Activated T-helper 17 cell treated with anti-CD3 and anti-CD28 coated beads, Interleukin-2, amount 50 U/mL, for 72 hours (primary cell): ENCODE data around the gene GPR55. TPM values are rescaled to one million over a fixed set of nuclear protein-coding genes. Genes with fewer than 3 reads are reported as not detected.

Experiments used
- ATAC-seq: fragments of 150-1000 bp; cut with Tn5 transposase; replicated peaks from 2 replicates; pipeline ENCODE4 v1.10.0; 2021; ENCODE audit warnings: mild to moderate bottlenecking, moderate library complexity
- H3K27ac Mint-ChIP-seq: one replicate; pipeline ENCODE4 v1.8.0; 2022; ENCODE audit warnings: mixed read lengths
- H3K27me3 Mint-ChIP-seq: one replicate; pipeline ENCODE4 v1.8.0; 2022; ENCODE audit warnings: mixed read lengths
- H3K36me3 Mint-ChIP-seq: one replicate; pipeline ENCODE4 v1.8.0; 2022; ENCODE audit warnings: low read depth, mild to moderate bottlenecking, mixed read lengths
- H3K4me1 Mint-ChIP-seq: one replicate; pipeline ENCODE4 v1.8.0; 2022; ENCODE audit warnings: mixed read lengths
- H3K4me3 Mint-ChIP-seq: one replicate; pipeline ENCODE4 v1.8.0; 2022; ENCODE audit warnings: mild to moderate bottlenecking, mixed read lengths
- H3K9me3 Mint-ChIP-seq: one replicate; pipeline ENCODE4 v1.8.0; 2022; ENCODE audit warnings: mixed read lengths
- total RNA-seq, 2 donors: library from RNA; stranded (reverse); gene quantifications; one replicate each; pipeline ENCODE4 v1.2.3, GENCODE V29; 2022

The GPR55 gene
- total RNA-seq, 2 donors from 2014 or later, result 11.1 to 19.9 TPM

- H3K4me3 Mint-ChIP-seq, result no peak overlapping the region
- no peak for ATAC-seq
- H3K27me3 Mint-ChIP-seq, result peaks cover 13% of the 10 kb centered on the region
- no peaks in the 10 kb centered on the region for H3K9me3 Mint-ChIP-seq
- H3K4me1 Mint-ChIP-seq, result peaks cover 6% of the 10 kb centered on the region
- H3K36me3 Mint-ChIP-seq, result peaks cover 5% of the 10 kb centered on the region
- H3K27ac Mint-ChIP-seq, result no peak overlapping the region
These were observed 26.3 kb downstream of the GPR55 start for GRCh38 chr2:230898713-230899091.

GRCh38 chr2:230898016-230898712 lies 26.9 kb downstream of the GPR55 start:
- H3K27me3 Mint-ChIP-seq, result peaks cover 14% of the 10 kb centered on the region
- peaks cover 6% of the 10 kb centered on the region for H3K4me1 Mint-ChIP-seq
- H3K27ac Mint-ChIP-seq, result no peak overlapping the region
- no peak overlapping the region for H3K4me3 Mint-ChIP-seq
- no peaks in the 10 kb centered on the region for H3K9me3 Mint-ChIP-seq
- no peak for ATAC-seq
- peaks cover under 1% of the 10 kb centered on the region for H3K36me3 Mint-ChIP-seq

DNA sequence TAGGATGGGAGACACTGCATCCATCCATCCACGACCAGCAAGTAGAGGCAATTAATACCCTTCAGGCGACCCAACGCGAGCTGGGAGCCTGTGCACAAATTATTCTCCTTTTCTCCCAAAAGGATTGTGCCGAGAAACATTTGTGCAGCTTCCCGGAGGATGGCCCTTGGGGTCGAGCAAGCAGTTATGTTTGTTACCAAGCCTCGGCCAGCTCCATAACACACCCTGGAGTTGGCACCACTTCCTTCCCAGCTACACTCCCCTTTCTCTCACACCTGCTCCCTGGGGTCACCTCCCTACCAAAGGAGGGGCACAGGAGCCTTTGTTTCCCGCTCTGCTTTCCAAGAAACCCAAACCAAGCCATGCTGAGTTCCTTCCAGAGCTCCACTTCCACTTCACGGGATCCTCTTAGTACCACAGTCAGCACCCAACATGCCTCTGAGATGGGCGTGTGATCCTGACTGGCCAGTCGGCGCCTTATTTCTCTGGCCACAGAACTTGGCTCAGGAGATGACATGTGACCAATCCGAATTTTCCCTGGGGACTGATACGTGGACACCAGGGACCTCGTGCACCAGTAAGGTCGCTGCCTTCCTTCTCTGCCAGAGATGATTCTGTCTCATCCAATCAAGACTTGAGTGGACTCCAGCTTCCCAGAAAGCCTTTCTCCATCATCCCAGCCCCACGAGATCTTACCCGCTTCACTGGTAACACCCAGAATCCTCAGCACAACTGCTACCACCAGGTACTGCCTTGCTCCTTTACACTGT lies 28.5 kb downstream of the GPR55 start:
- Mint-ChIP-seq H3K4me3 (no peak overlapping the region), H3K27me3 (peaks cover 24% of the 10 kb centered on the region), H3K27ac (peak overlapping the region; percentile 53), H3K36me3 (no peaks in the 10 kb centered on the region), H3K4me1 (peaks cover 6% of the 10 kb centered on the region), H3K9me3 (no peaks in the 10 kb centered on the region)
- no peak for ATAC-seq

DNA sequence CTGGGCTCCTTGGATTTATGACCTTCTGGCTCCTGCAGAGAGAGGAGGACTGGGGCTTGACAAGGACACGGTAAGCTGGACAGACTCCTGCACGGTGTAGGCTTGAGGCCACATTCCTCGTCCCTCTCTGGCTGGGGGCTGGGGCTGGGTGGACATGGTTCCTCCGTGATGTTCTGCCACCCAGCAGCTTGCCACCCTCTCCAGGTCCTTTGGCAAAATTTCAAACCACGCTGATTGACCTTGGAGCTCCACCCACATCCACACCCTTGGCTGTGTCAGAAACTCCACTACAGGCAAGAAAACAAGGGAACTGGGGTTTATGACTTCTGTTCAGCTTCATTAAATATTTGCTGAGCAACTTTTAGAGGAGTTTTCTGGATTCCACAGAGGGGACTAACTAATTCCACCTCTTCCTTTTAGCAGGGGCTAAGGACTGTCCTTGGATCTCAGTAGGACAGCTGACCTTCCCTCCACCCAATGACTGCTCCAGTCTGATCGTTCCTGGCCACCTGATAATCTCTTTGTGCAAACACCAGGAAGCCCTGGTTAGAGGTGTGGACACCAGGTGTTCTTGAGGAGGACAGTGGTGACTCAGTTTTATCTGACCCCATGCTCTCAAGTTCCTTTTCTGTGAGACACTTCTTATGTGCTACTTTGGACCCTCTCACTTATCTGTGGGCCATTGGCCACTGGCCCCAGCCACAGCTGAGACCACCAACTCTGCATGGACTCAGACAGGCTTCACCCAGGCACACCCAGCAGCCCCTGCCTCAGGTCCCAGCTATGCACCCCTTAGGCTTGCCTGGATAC lies 29.3 kb downstream of the GPR55 start:
- Mint-ChIP-seq H3K27ac (no peak overlapping the region), H3K36me3 (no peaks in the 10 kb centered on the region), H3K9me3 (no peaks in the 10 kb centered on the region), H3K4me1 (peaks cover 6% of the 10 kb centered on the region), H3K4me3 (no peak overlapping the region), H3K27me3 (peaks cover 23% of the 10 kb centered on the region)
- ATAC-seq, result no peak

DNA sequence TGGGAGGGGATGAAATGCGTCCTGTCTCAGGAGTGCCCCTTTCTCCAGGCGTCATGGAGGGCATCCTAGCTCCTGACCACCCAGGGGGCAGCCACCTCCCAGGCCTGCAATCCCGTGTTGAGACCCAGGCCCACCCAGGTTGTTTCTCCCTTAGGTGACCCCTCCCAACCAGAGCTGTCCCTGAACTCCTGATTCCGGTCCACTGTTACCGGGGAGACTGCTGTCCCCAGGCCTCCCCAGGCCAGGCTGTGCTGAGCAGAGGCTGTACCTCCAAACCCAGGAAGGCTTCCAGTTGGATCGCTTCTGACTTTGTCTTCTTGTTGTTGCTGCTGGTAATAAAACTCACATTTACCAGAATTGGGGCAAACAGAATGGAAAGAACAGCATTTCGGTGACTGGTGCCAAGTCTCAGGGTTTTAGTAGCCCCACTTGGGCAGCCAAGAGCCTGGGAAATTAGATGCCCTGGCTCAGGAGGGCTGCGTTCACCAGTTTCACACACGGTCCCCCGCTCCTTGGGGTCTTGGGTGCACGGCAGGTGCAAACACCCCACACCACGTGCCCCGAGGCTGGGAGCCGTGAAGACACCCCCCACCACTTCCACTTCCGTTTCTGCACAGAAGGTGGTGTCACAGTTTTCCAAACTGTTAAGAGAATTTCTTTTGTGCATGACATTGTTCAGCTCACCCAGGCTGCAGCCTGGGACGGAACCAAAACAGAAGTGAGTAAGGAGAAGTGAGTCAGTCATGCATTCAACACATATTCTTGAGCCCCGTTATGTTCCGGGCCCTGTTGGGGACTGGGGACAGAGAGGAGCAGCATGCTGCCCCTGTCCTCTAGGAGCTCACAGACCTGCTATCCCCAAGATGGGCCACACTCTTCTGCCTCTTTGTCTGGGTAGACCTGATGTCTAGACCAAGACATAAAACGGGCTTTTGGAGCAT lies 30.9 kb downstream of the GPR55 start:
- Mint-ChIP-seq H3K27me3 (peaks cover 24% of the 10 kb centered on the region), H3K4me3 (no peak overlapping the region), H3K4me1 (no peaks in the 10 kb centered on the region), H3K27ac (peak overlapping the region; percentile 42), H3K36me3 (no peaks in the 10 kb centered on the region), H3K9me3 (no peaks in the 10 kb centered on the region)
- ATAC-seq, result peak; percentile 71

GRCh38 chr2:230893338-230893737 lies 31.7 kb downstream of the GPR55 start:
- Mint-ChIP-seq H3K27me3 (peaks cover 27% of the 10 kb centered on the region), H3K36me3 (no peaks in the 10 kb centered on the region), H3K9me3 (no peaks in the 10 kb centered on the region), H3K27ac (no peak overlapping the region), H3K4me3 (no peak overlapping the region), H3K4me1 (no peaks in the 10 kb centered on the region)
- ATAC-seq, result peak; percentile 75

DNA sequence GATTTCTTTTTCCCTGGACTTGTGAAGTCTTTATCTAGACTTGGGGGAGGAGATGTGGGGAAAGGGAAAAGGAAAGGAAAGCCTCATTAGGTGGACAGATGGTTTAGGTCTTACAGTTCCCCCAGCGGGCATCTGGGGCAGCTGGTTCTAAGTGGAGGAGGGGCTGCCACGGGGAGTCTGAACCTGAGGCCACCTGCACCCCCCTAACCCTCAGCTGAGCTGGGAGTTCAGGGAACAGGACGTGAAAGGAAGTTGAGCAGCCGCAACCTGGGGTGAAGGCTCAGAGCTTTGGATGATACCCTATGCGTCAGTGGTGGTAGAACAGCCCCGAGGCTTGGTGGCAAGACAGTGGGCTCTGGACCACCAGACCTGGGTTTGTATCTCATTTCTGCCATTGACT lies 33.5 kb downstream of the GPR55 start:
- no peaks in the 10 kb centered on the region for H3K4me1 Mint-ChIP-seq
- peaks cover 19% of the 10 kb centered on the region for H3K27me3 Mint-ChIP-seq
- no peaks in the 10 kb centered on the region for H3K36me3 Mint-ChIP-seq
- no peak overlapping the region for H3K4me3 Mint-ChIP-seq
- H3K9me3 Mint-ChIP-seq, result no peaks in the 10 kb centered on the region
- no peak for ATAC-seq
- no peak overlapping the region for H3K27ac Mint-ChIP-seq

DNA sequence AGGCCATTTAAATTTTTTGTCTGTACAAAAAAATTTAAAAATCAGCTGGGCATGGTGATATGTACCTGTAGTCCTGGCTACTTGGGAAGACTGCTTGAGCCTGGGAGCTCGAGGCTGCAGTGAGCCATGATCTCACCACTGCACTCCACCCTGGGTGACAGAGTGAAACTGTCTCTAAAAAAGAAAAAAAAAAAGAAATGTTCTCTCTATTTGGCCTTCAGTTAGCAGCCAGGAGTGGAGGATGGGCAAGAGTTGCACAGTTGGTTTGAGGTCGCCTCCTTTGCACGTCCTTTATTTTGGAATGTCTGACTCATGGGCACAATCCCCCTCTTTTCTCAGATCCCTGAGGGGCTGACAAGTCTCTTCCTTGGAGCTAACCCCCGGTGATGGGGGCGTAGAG lies 34.0 kb downstream of the GPR55 start:
- H3K27me3 Mint-ChIP-seq, result peaks cover 22% of the 10 kb centered on the region
- no peak overlapping the region for H3K4me3 Mint-ChIP-seq
- H3K9me3 Mint-ChIP-seq, result no peaks in the 10 kb centered on the region
- H3K36me3 Mint-ChIP-seq, result no peaks in the 10 kb centered on the region
- H3K27ac Mint-ChIP-seq, result no peak overlapping the region
- H3K4me1 Mint-ChIP-seq, result no peaks in the 10 kb centered on the region
- no peak for ATAC-seq

GRCh38 chr2:230890646-230891045 lies 34.4 kb downstream of the GPR55 start:
- Mint-ChIP-seq H3K27ac (no peak overlapping the region), H3K4me3 (no peak overlapping the region), H3K36me3 (no peaks in the 10 kb centered on the region), H3K27me3 (peaks cover 22% of the 10 kb centered on the region), H3K9me3 (no peaks in the 10 kb centered on the region), H3K4me1 (no peaks in the 10 kb centered on the region)
- ATAC-seq, result no peak

- Mint-ChIP-seq H3K36me3 (no peaks in the 10 kb centered on the region), H3K4me3 (no peak overlapping the region), H3K9me3 (no peaks in the 10 kb centered on the region), H3K27ac (no peak overlapping the region), H3K27me3 (peaks cover 27% of the 10 kb centered on the region), H3K4me1 (no peaks in the 10 kb centered on the region)
- no peak for ATAC-seq
These were observed 35.0 kb downstream of the GPR55 start for GRCh38 chr2:230889911-230890601.

GRCh38 chr2:230888824-230889400 lies 36.1 kb downstream of the GPR55 start:
- H3K27me3 Mint-ChIP-seq, result peaks cover 27% of the 10 kb centered on the region
- no peaks in the 10 kb centered on the region for H3K9me3 Mint-ChIP-seq
- H3K4me3 Mint-ChIP-seq, result no peak overlapping the region
- no peaks in the 10 kb centered on the region for H3K36me3 Mint-ChIP-seq
- ATAC-seq, result no peak
- no peaks in the 10 kb centered on the region for H3K4me1 Mint-ChIP-seq
- H3K27ac Mint-ChIP-seq, result no peak overlapping the region

DNA sequence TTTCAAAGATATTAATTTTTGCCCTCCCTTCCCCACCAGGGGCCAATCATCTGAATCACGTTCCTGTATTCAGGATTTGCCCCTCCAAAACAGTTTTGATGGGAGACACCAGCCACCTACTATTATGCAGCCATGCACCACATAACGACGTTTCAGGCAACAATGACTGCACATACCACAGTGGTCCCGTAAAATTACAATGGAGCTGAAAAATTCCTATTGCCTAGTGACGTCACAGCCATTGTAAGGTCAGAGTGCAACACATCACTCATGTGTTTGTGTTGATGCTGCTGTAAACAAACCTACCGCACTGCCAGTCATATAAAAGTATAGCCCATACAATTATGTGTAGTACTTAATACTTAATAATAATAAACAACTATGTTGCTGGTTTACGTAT lies 37.7 kb downstream of the GPR55 start:
- no peak for ATAC-seq
- no peak overlapping the region for H3K27ac Mint-ChIP-seq
- no peak overlapping the region for H3K4me3 Mint-ChIP-seq
- H3K36me3 Mint-ChIP-seq, result no peaks in the 10 kb centered on the region
- H3K4me1 Mint-ChIP-seq, result no peaks in the 10 kb centered on the region
- H3K9me3 Mint-ChIP-seq, result no peaks in the 10 kb centered on the region
- H3K27me3 Mint-ChIP-seq, result peaks cover 19% of the 10 kb centered on the region

DNA sequence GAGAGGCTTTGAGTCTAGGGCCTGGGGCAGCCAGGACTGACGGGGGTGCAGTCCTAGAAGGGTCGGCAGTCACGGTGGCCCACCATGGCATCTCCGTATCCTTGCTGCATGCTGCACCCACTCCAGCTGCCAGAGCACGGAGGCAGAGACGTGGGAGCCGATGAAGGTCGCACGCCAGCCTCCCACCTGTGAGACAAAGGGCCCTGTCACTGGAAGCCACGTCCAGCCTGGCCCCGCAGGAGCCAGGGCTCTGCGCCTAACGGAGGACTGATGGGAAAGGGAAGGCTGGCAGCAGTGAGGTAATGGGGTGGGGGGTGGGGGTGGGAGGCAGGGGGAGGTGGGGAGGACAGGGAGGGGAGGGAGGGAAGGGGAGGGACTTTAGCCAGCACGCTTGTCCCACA lies 38.4 kb downstream of the GPR55 start:
- H3K27ac Mint-ChIP-seq, result no peak overlapping the region
- H3K4me1 Mint-ChIP-seq, result no peaks in the 10 kb centered on the region
- H3K27me3 Mint-ChIP-seq, result peaks cover 16% of the 10 kb centered on the region
- no peak for ATAC-seq
- H3K36me3 Mint-ChIP-seq, result no peaks in the 10 kb centered on the region
- H3K4me3 Mint-ChIP-seq, result no peak overlapping the region
- H3K9me3 Mint-ChIP-seq, result no peaks in the 10 kb centered on the region
